COLO668 (cell line): Measurements from ENCODE around the gene RABL2A.
"Not testable (repeated sequence)": the region's sequence is repeated elsewhere in the genome, so short reads cannot be mapped to it uniquely, and the experiment has no call there.

Experiments
- DNase-seq: peaks from one replicate; lab custom pipeline; 2025; ENCODE audit not compliant: unreplicated experiment; lab: John Stamatoyannopoulos, UW

RABL2A gene

GRCh38 chr2:113626616-113627330 is at the start of gene RABL2A:
Gene RABL2A, plus strand, starts transcription at chr2:113627266. Its CDS starts 1,341 bp downstream, at chr2:113628607.
- not testable (repeated sequence) for DNase-seq

GRCh38 chr2:113578508-113578907 is 48.6 kb upstream of the RABL2A start:
- DNase-seq = not testable (repeated sequence)

DNA sequence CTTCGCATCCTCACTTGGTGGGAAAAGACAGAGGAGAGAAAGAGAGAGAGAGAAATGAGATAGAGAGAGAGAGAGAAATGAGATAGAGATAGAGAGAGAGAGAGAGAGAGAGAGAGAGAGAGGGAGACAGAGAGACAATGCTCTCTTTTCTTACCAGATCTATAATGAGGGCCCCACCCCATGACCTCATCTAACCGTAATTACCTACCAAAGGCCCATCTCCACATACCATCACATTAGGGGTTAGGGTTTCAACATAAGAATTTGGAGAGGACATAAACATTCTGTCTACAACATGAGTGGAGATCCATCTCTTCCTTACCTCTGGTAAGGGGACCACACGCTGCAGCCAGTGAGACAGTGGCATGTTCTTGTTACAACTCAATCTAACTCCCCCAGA is 44.6 kb upstream of the RABL2A start:
- DNase-seq = not testable (repeated sequence)

DNA sequence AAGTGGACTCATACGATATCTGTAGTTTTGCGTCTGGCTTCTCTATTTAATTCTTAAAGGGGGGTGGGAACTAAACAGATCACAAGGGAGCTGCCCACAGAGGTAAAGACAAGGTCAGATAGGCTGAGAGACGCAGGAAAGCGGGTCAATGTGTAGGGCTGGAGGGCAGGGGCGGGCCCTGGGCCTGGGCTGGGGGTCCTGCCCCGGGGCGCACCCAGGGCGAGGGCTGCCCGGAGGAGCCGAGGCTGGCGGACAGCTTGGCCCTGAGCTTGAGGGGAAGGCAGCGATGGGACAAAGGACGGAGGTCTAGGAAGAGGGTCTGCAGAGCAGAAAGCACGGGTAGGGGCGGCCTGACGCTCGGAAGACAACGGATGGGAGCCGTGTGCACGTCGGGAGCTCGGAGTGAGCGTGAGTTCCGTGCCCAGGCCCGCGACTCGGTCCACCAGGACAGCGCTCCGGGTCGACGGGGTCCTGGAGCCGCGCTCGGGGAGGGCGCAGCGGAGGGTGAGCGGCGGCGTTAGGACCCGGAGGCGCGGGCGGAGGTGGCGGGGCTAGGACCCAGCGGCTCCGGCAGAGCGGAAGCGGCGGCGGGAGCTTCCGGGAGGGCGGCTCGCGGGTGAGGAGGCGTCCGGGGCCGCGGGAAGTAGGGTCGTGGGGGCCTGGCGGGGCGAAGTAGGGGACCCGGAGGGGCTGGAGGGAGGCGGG is 43.4 kb upstream of the RABL2A start:
- not testable (repeated sequence) for DNase-seq

GRCh38 chr2:113584311-113585092 is 42.6 kb upstream of the RABL2A start:
- DNase-seq = not testable (repeated sequence)

GRCh38 chr2:113587201-113587600 is 39.9 kb upstream of the RABL2A start:
- not testable (repeated sequence) for DNase-seq

DNA sequence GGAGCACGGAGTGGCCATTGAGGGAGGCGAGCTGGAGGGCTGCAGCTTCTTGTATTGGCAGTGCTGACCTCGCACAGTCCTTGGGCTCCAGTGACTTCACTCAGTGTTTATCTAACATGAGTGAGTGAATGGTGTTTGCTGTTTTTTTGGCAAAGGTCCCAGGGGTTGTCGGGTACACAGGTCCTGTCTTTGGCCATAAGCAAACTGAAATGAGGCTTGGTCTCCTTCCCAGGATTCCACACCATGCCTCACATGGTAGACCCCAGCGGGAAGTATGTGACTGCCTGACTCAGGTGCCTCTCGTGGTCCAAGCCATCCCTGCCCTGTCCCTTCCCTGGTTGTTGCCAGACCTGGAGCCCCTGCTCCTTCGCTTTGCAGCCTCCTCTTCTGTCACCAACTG is 37.5 kb upstream of the RABL2A start:
- DNase-seq = not testable (repeated sequence)

DNA sequence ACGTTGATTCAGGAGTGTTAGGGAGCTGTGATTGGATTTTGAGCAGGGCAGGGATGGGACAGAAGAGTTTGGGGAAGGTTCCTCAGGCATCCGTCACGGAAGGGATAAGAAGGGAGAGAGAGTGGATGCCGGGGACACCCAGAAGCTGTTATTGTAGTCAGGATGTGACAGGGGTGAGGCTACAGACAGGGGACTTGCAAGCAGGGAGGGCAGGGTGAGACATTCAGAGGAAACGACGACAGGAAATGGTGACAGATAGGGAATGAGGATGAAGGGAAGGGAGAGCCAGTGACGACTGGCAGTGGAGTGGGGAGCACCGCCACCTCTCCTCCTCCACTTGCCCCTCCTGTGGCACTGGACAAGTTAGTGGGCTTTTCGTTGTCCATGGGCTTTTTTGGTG is 35.1 kb upstream of the RABL2A start:
- DNase-seq = not testable (repeated sequence)

DNA sequence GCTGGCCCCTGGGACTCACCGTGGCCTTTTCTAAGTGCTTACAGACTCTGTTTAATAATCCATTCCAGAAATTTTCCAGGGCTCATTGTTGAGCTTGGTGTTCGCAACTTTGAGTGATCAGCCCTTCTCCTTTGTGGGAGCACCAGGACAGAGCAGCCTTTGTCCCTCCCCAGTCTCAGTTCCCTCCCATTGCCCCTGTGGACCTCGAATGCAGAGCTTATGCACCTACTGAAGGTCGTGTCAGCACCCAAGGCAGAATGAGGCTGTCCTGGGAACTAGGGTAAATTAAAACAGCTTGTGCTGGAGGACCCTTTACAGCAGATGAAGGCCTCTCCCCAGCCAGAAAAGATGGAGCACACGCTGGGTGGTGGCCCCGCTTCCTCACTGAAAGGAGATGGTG is 33.8 kb upstream of the RABL2A start:
- DNase-seq = not testable (repeated sequence)

GRCh38 chr2:113595725-113596124 is 31.3 kb upstream of the RABL2A start:
- DNase-seq = not testable (repeated sequence)

- not testable (repeated sequence) for DNase-seq
Measured at GRCh38 chr2:113597164-113597563, 29.9 kb upstream of the RABL2A start.

- not testable (repeated sequence) for DNase-seq
Measured at GRCh38 chr2:113597572-113597971, 29.5 kb upstream of the RABL2A start.

- not testable (repeated sequence) for DNase-seq
Measured at GRCh38 chr2:113598180-113598579, 28.9 kb upstream of the RABL2A start.

- DNase-seq = not testable (repeated sequence)
Measured at GRCh38 chr2:113598738-113599137, 28.3 kb upstream of the RABL2A start.

DNA sequence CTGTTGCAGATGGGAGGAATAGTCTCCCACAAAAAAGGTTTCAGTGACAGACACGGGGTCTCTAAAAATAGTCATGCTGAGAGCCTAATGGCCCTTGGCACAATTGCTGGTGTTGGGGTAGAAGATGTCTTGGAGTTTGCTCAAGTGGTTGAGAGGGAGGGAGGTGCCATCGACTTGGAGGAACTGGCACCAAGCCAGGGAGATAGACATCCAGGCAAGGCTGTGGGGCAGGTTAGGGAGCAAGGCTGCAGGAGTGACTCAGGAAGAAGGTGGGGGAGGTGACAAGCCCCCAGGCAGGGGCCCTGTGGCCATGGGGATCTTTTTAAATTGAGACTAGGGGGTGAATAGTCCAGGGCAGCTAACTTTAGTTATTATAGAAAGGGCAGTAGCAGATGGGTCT is 27.9 kb upstream of the RABL2A start:
- not testable (repeated sequence) for DNase-seq

- not testable (repeated sequence) for DNase-seq
Measured at GRCh38 chr2:113602040-113602769, 24.9 kb upstream of the RABL2A start.

GRCh38 chr2:113602869-113603466 is 24.1 kb upstream of the RABL2A start:
- no peak for DNase-seq

- DNase-seq = not testable (repeated sequence)
Measured at GRCh38 chr2:113603467-113604084, 23.5 kb upstream of the RABL2A start.

GRCh38 chr2:113604085-113604477 is 23.0 kb upstream of the RABL2A start:
- DNase-seq = not testable (repeated sequence)

DNA sequence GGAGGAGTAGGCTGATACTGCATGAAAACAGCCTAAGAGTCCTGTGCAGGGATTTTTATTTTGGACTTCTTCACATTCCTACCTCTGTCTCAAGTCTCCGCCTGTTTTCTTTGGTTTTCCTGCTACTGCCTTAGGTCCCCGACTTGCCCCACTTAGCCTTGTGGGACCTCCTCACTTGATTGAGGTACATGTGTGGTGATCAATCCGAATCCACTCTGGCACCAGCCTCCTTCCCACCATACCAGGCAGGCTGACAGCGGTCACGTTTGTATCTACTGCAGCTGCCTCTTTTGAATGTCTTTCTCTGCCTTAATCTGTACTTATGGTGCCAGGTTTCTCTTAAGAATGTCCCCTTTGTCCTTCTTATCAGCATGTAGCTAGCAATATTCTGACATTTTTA is 22.4 kb upstream of the RABL2A start:
- DNase-seq = not testable (repeated sequence)
